ENCODE results near the gene ATF7IP2.
"Not testable (repeated sequence)": the region's sequence is repeated elsewhere in the genome, so short reads cannot be mapped to it uniquely, and the experiment has no call there.

GRCh38 chr16:10409713-10410112 lies 23.9 kb downstream of the ATF7IP2 start:
- not testable (repeated sequence) for TF ChIP-seq CTCF (IDR thresholded peaks at IDR 0.05; ENCODE audit: insufficient read depth, low read length, poor library complexity, severe bottlenecking); EZH2phosphoT487 (conservative IDR thresholded peaks at IDR 0.05; ENCODE audit: low read length)

Data from SU-DHL-6 (cell line).